Mesothelial cell of epicardium (in vitro differentiated cells): ENCODE measurements around the gene CEACAM1. TPM values are rescaled to one million over a fixed set of nuclear protein-coding genes. Genes with fewer than 3 reads are reported as not detected.

Experiments used
- DNase-seq, 2 experiments: peaks; one replicate each; pipeline ENCODE4 v3.0.0; 2021; ENCODE audit warnings: low spot score in 2 of 2; ENCODE audit not compliant: unreplicated experiment in 2 of 2
- H3K27ac Mint-ChIP-seq: 2 replicates; pipeline ENCODE4 v1.8.0; 2021; ENCODE audit warnings: mixed read lengths
- H3K27me3 Mint-ChIP-seq: 2 replicates; pipeline ENCODE4 v1.8.0; 2021; ENCODE audit warnings: low read depth, mixed read lengths
- H3K36me3 Mint-ChIP-seq: 2 replicates; pipeline ENCODE4 v1.8.0; 2021; ENCODE audit warnings: mixed read lengths
- H3K4me1 Mint-ChIP-seq: 2 replicates; pipeline ENCODE4 v1.8.0; 2021; ENCODE audit warnings: mixed read lengths
- H3K4me3 Mint-ChIP-seq: 2 replicates; pipeline ENCODE4 v1.8.0; 2021; ENCODE audit warnings: mild to moderate bottlenecking, moderate library complexity, mixed read lengths
- H3K9me3 Mint-ChIP-seq: 2 replicates; pipeline ENCODE4 v1.8.0; 2021; ENCODE audit warnings: mixed read lengths
- total RNA-seq: library from RNA; stranded (reverse); gene quantifications from 3 replicates; pipeline ENCODE4 v1.2.1, GENCODE V29; 2021
- TF ChIP-seq, protein P1 (sequence below): fragments of 200-600 bp; sonication (generic); IDR thresholded peaks from one replicate; pipeline ENCODE4 v1.5.0; 2021; ENCODE audit warnings: antibody characterized with exemption; ENCODE audit not compliant: unreplicated experiment

Gene CEACAM1
- total RNA-seq, 1 donor from 2014 or later, result 1.3 TPM

DNA sequence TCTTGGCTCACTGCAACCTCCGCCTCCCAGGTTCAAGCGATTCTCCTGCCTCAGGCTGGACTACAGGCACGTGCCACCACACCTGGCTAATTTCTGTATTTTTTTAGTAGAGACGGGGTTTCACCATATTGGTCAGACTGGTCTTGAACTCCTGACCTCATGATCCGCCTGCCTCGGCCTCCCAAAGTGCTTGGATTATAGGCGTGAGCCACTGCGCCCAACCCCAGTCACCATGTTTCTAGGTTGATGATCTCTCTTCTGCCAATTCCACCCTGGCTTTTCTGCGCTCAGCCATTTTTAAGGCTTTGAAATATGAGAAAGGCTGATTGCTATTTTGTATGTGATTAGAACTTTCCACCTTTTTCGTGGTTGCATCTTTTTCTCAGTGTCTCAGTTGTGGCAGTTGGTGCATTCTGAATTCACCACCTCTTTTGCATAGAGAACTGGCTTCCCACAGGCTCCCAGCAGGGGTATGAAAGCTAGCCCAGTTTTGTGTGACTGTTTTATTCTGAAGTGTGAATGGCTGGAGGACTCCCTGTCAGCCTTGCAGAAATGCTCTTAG lies 15.5 kb downstream of the CEACAM1 start:
- TF ChIP-seq, protein P1, sequence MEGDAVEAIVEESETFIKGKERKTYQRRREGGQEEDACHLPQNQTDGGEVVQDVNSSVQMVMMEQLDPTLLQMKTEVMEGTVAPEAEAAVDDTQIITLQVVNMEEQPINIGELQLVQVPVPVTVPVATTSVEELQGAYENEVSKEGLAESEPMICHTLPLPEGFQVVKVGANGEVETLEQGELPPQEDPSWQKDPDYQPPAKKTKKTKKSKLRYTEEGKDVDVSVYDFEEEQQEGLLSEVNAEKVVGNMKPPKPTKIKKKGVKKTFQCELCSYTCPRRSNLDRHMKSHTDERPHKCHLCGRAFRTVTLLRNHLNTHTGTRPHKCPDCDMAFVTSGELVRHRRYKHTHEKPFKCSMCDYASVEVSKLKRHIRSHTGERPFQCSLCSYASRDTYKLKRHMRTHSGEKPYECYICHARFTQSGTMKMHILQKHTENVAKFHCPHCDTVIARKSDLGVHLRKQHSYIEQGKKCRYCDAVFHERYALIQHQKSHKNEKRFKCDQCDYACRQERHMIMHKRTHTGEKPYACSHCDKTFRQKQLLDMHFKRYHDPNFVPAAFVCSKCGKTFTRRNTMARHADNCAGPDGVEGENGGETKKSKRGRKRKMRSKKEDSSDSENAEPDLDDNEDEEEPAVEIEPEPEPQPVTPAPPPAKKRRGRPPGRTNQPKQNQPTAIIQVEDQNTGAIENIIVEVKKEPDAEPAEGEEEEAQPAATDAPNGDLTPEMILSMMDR, result no peak
- no peak overlapping the region for H3K4me3 Mint-ChIP-seq
- H3K4me1 Mint-ChIP-seq, result no peaks in the 10 kb centered on the region
- no peak overlapping the region for H3K27ac Mint-ChIP-seq
- no peaks in the 10 kb centered on the region for H3K36me3 Mint-ChIP-seq
- no peaks in the 10 kb centered on the region for H3K27me3 Mint-ChIP-seq
- no peak for DNase-seq
- no peaks in the 10 kb centered on the region for H3K9me3 Mint-ChIP-seq

DNA sequence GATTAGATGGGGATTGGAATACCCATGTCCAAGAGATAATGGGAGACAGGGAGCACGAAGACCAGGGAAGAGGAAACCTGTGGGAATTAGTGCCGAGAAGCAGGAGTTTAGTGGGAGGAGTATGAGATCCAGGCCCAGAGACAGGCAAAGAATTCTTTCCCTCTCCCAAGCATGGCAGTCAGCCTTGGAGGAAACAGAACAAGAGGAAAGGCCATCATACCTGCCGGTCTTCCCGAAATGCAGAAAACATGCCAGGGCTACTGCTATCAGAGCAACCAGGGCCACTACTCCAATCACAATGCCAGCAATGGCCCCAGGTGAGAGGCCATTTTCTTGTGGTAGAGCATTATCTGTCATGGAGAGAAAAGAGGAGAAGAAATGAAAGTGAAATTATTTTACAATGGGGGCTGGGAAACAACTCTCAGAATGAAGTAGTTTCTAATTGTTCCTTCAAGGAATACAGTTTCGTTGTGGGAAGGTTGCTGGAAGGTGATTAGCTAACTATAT lies 16.1 kb downstream of the CEACAM1 start:
- H3K4me3 Mint-ChIP-seq, result no peak overlapping the region
- H3K36me3 Mint-ChIP-seq, result no peaks in the 10 kb centered on the region
- H3K4me1 Mint-ChIP-seq, result no peaks in the 10 kb centered on the region
- no peaks in the 10 kb centered on the region for H3K9me3 Mint-ChIP-seq
- TF ChIP-seq, protein P1, result no peak
- H3K27ac Mint-ChIP-seq, result no peak overlapping the region
- DNase-seq, result no peak
- no peaks in the 10 kb centered on the region for H3K27me3 Mint-ChIP-seq

- Mint-ChIP-seq H3K36me3 (no peaks in the 10 kb centered on the region), H3K4me1 (no peaks in the 10 kb centered on the region), H3K27me3 (no peaks in the 10 kb centered on the region), H3K9me3 (no peaks in the 10 kb centered on the region), H3K4me3 (no peak overlapping the region), H3K27ac (no peak overlapping the region)
- no peak for DNase-seq
- TF ChIP-seq, protein P1, result no peak
These were observed 16.9 kb downstream of the CEACAM1 start for GRCh38 chr19:42511340-42511739.

DNA sequence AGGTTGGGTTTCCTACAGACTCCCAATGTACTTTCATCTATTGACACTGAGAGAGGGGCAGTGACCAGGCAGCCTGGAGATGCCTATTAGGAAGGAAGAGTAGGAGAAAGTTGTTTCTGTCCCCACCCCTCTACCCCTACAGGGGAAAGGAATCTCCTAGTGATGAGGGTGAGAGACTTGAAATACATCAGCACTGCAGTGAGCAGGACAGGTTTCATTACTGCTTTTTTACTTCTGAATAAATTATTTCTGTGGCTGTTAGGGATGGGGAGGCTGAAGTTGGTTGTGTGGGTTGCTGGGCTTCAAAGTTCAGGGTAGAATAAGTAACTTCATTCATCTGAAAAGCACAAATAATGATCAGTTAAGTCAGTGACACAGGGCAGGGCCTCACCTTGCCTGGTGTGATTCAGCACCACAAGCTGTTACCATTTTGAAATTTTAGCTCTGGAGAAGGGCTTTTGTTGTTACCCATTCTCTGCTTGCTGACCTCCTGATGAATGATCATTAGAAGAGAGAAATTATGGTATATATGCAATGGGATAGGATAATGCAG lies 19.3 kb downstream of the CEACAM1 start:
- Mint-ChIP-seq H3K27me3 (no peaks in the 10 kb centered on the region), H3K27ac (no peak overlapping the region), H3K36me3 (no peaks in the 10 kb centered on the region), H3K4me1 (no peaks in the 10 kb centered on the region), H3K4me3 (no peak overlapping the region), H3K9me3 (no peaks in the 10 kb centered on the region)
- TF ChIP-seq, protein P1, result no peak
- no peak for DNase-seq

- H3K27ac Mint-ChIP-seq, result no peak overlapping the region
- no peaks in the 10 kb centered on the region for H3K36me3 Mint-ChIP-seq
- TF ChIP-seq, protein P1, result no peak
- H3K4me1 Mint-ChIP-seq, result no peaks in the 10 kb centered on the region
- no peak for DNase-seq
- H3K27me3 Mint-ChIP-seq, result no peaks in the 10 kb centered on the region
- H3K4me3 Mint-ChIP-seq, result no peak overlapping the region
- H3K9me3 Mint-ChIP-seq, result no peaks in the 10 kb centered on the region
These were observed 23.2 kb downstream of the CEACAM1 start for GRCh38 chr19:42505066-42505465.
